Liver (tissue), 9 donors: ENCODE measurements around the gene GNG13. TPM values are rescaled to one million over a fixed set of nuclear protein-coding genes. Genes with fewer than 3 reads are reported as not detected.

Experiments
- DNase-seq: peaks from one replicate; pipeline ENCODE4 v3.0.0-alpha.2; 2017; ENCODE audit warnings: low spot score
- H3K27ac ChIP-seq, 2 donors: one replicate each; pipeline ENCODE4 v1.7.0; 2013; ENCODE audit warnings: inconsistent platforms in 2 of 2, low read length in 2 of 2, control low read depth in 1 of 2, low read depth in 1 of 2, mild to moderate bottlenecking in 1 of 2
- H3K27me3 ChIP-seq, 4 donors: one replicate each; pipeline versions ENCODE4 v1.6.1 to v1.7.0; 2013; ENCODE audit warnings: low read length in 3 of 4, inconsistent platforms in 1 of 4, mild to moderate bottlenecking in 1 of 4, moderate library complexity in 1 of 4; ENCODE audit not compliant: control insufficient read depth in 4 of 4, insufficient read depth in 4 of 4
- H3K36me3 ChIP-seq, 4 donors: one replicate each; pipeline versions ENCODE4 v1.6.1 to v1.7.0; 2013; ENCODE audit warnings: low read length in 3 of 4, mild to moderate bottlenecking in 3 of 4, low read depth in 1 of 4, moderate library complexity in 1 of 4; ENCODE audit not compliant: control insufficient read depth in 4 of 4, insufficient read depth in 3 of 4
- H3K4me1 ChIP-seq, 4 donors: one replicate each; pipeline versions ENCODE4 v1.6.1 to v1.7.0; 2013; ENCODE audit warnings: low read length in 3 of 4, mild to moderate bottlenecking in 3 of 4, moderate library complexity in 1 of 4; ENCODE audit not compliant: control insufficient read depth in 4 of 4, insufficient read depth in 4 of 4
- H3K4me3 ChIP-seq, 3 donors: one replicate each; pipeline versions ENCODE4 v1.6.1 to v1.7.0; 2013; ENCODE audit warnings: low read length in 3 of 3, control low read depth in 1 of 3, low read depth in 1 of 3, mild to moderate bottlenecking in 1 of 3
- H3K9ac ChIP-seq, 2 donors: one replicate each; pipeline ENCODE4 v1.7.0; 2013; ENCODE audit warnings: low read length in 2 of 2, mild to moderate bottlenecking in 2 of 2, moderate library complexity in 2 of 2, control low read depth in 1 of 2, low read depth in 1 of 2
- H3K9me3 ChIP-seq, 4 donors: one replicate each; pipeline versions ENCODE4 v1.6.1 to v1.7.0; 2013; ENCODE audit warnings: low read length in 3 of 4; ENCODE audit not compliant: control insufficient read depth in 4 of 4
- ATF3 ChIP-seq: IDR thresholded peaks from 2 replicates; pipeline ENCODE4 v1.6.1; 2016; ENCODE audit warnings: antibody characterized with exemption
- CTCF ChIP-seq: fragments of 150-350 bp; IDR thresholded peaks from 2 replicates; pipeline ENCODE4 v1.5.1; 2017; ENCODE audit warnings: improper control_type of control experiment, low read depth, low read length; ENCODE audit not compliant: missing input control
- EGR1 ChIP-seq, 2 donors: IDR thresholded peaks; 2 replicates each; pipeline ENCODE4 v1.6.1; 2016 to 2018; ENCODE audit warnings: antibody characterized with exemption in 2 of 2, low read depth in 2 of 2
- FOXA2 ChIP-seq: IDR thresholded peaks from 2 replicates; pipeline ENCODE4 v1.6.1; 2016; ENCODE audit warnings: antibody characterized with exemption
- GABPA ChIP-seq, 2 donors: IDR thresholded peaks in 1 of 2; conservative IDR thresholded peaks in 1 of 2; 2 replicates each; pipeline ENCODE4 v1.6.1; 2016; ENCODE audit warnings: antibody characterized with exemption in 2 of 2, mild to moderate bottlenecking in 1 of 2, moderate library complexity in 1 of 2
- HNF4A ChIP-seq, 2 donors: conservative IDR thresholded peaks; 2 replicates each; pipeline ENCODE4 v1.6.1; 2016; ENCODE audit warnings: antibody characterized with exemption in 2 of 2, mild to moderate bottlenecking in 2 of 2
- HNF4G ChIP-seq: IDR thresholded peaks from 2 replicates; pipeline ENCODE4 v1.6.1; 2016; ENCODE audit warnings: antibody characterized with exemption
- JUND ChIP-seq, 2 donors: IDR thresholded peaks; 2 replicates each; pipeline ENCODE4 v1.6.1; 2016; ENCODE audit warnings: antibody characterized with exemption in 2 of 2
- NR2F2 ChIP-seq: IDR thresholded peaks from 2 replicates; pipeline ENCODE4 v1.6.1; 2016; ENCODE audit warnings: antibody characterized with exemption
- RAD21 ChIP-seq, 2 donors: IDR thresholded peaks; 2 replicates each; pipeline ENCODE4 v1.6.1; 2016; ENCODE audit warnings: antibody characterized with exemption in 2 of 2, mild to moderate bottlenecking in 2 of 2
- RXRA ChIP-seq, 2 donors: IDR thresholded peaks; 2 replicates each; pipeline ENCODE4 v1.6.1; 2017 to 2018; ENCODE audit warnings: antibody characterized with exemption in 2 of 2, mild to moderate bottlenecking in 1 of 2
- SP1 ChIP-seq: IDR thresholded peaks from 2 replicates; pipeline ENCODE4 v1.6.1; 2018; ENCODE audit warnings: antibody characterized with exemption, mild to moderate bottlenecking
- TAF1 ChIP-seq: conservative IDR thresholded peaks from 2 replicates; pipeline ENCODE4 v1.6.1; 2016; ENCODE audit warnings: antibody characterized with exemption, mild to moderate bottlenecking
- YY1 ChIP-seq: IDR thresholded peaks from 2 replicates; pipeline ENCODE4 v1.6.1; 2016; ENCODE audit warnings: antibody characterized with exemption, mild to moderate bottlenecking
- ZBTB33 ChIP-seq: IDR thresholded peaks from 2 replicates; pipeline ENCODE4 v1.6.1; 2016; ENCODE audit warnings: antibody characterized with exemption
- WGBS: extraction: QIAGEN DNeasy Blood & Tissue Kit; methylation state at CpG from one replicate; pipeline ENCODE4 v1.1.7; 2013; 5-methylcytosine and 5-hydroxymethylcytosine counted together
- polyA plus RNA-seq, 2 donors: library from polyadenylated mRNA; stranded (reverse) in 1 of 2; unstranded in 1 of 2; fragments of 200-250 nt in 1 of 2; fragments of >200 nt in 1 of 2; fragmentation: Nextera tagmentation in 1 of 2; extraction: Ambion mirVana in 1 of 2; gene quantifications; one replicate each; pipeline versions ENCODE4 v1.2.1 to v1.2.3, GENCODE V29; 2013 to 2015
- total RNA-seq, 2 donors: library from RNA; depleted of rRNA; stranded (reverse); fragments of >200 nt; gene quantifications; one replicate each; pipeline ENCODE4 v1.2.3, GENCODE V29; 2014
- TF ChIP-seq, protein P1 (sequence below): IDR thresholded peaks from 2 replicates; pipeline ENCODE4 v1.6.1; 2016; ENCODE audit warnings: antibody characterized with exemption
- TF ChIP-seq, protein P2 (sequence below): IDR thresholded peaks from 2 replicates; pipeline ENCODE4 v1.6.1; 2016; ENCODE audit warnings: antibody characterized with exemption, mild to moderate bottlenecking
- donor health status: healthy.
- donor health status: healthy.
- donor health status: healthy.
- donor health status: healthy.
- donor health status: healthy.

GNG13 gene
- total and polyA plus RNA-seq, 4 donors: not detected

GRCh38 chr16:791131-791530 is 9.4 kb downstream of the GNG13 start:
- no peaks in the 10 kb centered on the region for H3K9me3 ChIP-seq
- H3K9ac ChIP-seq: no peak overlapping the region
- WGBS: 98% methylated on average over 23 of the region's 23 CpGs
- no peak for DNase-seq
- H3K4me3 ChIP-seq: no peak overlapping the region
- peaks cover 8 to 21% (median 18%) of the 10 kb centered on the region in 4 donors for H3K4me1 ChIP-seq
- H3K27ac ChIP-seq: no peak overlapping the region
- no peaks in the 10 kb centered on the region for H3K27me3 ChIP-seq
- TF ChIP-seq RXRA (IDR thresholded peaks at IDR 0.05): no peak
- no peak for TF ChIP-seq JUND (IDR thresholded peaks at IDR 0.05)
- TF ChIP-seq HNF4A (conservative IDR thresholded peaks at IDR 0.05): no peak
- TF ChIP-seq, protein P1, sequence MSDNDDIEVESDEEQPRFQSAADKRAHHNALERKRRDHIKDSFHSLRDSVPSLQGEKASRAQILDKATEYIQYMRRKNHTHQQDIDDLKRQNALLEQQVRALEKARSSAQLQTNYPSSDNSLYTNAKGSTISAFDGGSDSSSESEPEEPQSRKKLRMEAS: no peak
- peaks cover 0 to 1% (median 0%) of the 10 kb centered on the region in 4 donors for H3K36me3 ChIP-seq

DNA sequence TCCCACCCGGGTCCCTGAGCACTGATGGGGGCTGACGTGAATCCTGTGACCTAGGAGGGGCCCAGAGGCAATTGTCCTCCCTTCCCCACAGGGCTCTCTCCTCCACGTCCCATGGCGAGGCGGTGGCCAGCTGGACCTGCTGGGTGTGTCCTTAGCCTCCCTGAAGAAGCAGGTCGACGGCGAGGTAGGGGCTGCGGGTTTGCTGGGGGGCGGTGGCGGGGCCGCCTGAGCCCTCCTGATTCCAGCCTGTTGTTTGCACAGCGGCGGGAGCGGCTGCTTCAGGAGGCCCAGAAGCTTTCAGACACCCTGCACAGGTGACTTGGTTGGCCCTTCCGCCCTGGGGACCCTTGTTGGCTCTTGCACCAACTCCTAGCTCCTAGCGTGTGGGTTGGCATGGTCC is 10.4 kb downstream of the GNG13 start:
- Histone ChIP-seq H3K27me3 (no peaks in the 10 kb centered on the region), H3K9ac (no peak overlapping the region), H3K27ac (no peak overlapping the region), H3K4me1 (peaks cover 6 to 21% (median 18%) of the 10 kb centered on the region in 4 donors), H3K36me3 (peaks cover 0 to 3% (median 0%) of the 10 kb centered on the region in 4 donors), H3K9me3 (no peaks in the 10 kb centered on the region), H3K4me3 (no peak overlapping the region)
- TF ChIP-seq GABPA (IDR thresholded peaks at IDR 0.05 in 1 of 2, conservative IDR thresholded peaks at IDR 0.05 in 1 of 2) (no peak), EGR1 (IDR thresholded peaks at IDR 0.05; ENCODE audit: low read depth in 2 of 2) (no peak), FOXA2 (no peak), RXRA (IDR thresholded peaks at IDR 0.05) (no peak), YY1 (no peak), JUND (IDR thresholded peaks at IDR 0.05) (no peak), ZBTB33 (no peak), TAF1 (no peak), HNF4A (conservative IDR thresholded peaks at IDR 0.05) (no peak), ATF3 (no peak), NR2F2 (no peak), SP1 (no peak), CTCF (no peak), HNF4G (no peak), RAD21 (IDR thresholded peaks at IDR 0.05) (no peak)
- TF ChIP-seq, protein P2, sequence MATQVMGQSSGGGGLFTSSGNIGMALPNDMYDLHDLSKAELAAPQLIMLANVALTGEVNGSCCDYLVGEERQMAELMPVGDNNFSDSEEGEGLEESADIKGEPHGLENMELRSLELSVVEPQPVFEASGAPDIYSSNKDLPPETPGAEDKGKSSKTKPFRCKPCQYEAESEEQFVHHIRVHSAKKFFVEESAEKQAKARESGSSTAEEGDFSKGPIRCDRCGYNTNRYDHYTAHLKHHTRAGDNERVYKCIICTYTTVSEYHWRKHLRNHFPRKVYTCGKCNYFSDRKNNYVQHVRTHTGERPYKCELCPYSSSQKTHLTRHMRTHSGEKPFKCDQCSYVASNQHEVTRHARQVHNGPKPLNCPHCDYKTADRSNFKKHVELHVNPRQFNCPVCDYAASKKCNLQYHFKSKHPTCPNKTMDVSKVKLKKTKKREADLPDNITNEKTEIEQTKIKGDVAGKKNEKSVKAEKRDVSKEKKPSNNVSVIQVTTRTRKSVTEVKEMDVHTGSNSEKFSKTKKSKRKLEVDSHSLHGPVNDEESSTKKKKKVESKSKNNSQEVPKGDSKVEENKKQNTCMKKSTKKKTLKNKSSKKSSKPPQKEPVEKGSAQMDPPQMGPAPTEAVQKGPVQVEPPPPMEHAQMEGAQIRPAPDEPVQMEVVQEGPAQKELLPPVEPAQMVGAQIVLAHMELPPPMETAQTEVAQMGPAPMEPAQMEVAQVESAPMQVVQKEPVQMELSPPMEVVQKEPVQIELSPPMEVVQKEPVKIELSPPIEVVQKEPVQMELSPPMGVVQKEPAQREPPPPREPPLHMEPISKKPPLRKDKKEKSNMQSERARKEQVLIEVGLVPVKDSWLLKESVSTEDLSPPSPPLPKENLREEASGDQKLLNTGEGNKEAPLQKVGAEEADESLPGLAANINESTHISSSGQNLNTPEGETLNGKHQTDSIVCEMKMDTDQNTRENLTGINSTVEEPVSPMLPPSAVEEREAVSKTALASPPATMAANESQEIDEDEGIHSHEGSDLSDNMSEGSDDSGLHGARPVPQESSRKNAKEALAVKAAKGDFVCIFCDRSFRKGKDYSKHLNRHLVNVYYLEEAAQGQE: no peak
- TF ChIP-seq, protein P1: no peak
- 96% methylated on average over 17 of the region's 17 CpGs for WGBS
- no peak for DNase-seq
